CD4-positive, alpha-beta T cell treated with Interleukin-1 beta for 1 hour (primary cell): ENCODE data around the gene SMARCA5.
A peak's percentile ranks its signal among the peaks of the same experiment; 100 is the strongest.

ENCODE experiments used
- DNase-seq, 2 donors: peaks; one replicate each; pipeline ENCODE4 v3.0.0-alpha.2; 2020 to 2022

SMARCA5 gene

DNA sequence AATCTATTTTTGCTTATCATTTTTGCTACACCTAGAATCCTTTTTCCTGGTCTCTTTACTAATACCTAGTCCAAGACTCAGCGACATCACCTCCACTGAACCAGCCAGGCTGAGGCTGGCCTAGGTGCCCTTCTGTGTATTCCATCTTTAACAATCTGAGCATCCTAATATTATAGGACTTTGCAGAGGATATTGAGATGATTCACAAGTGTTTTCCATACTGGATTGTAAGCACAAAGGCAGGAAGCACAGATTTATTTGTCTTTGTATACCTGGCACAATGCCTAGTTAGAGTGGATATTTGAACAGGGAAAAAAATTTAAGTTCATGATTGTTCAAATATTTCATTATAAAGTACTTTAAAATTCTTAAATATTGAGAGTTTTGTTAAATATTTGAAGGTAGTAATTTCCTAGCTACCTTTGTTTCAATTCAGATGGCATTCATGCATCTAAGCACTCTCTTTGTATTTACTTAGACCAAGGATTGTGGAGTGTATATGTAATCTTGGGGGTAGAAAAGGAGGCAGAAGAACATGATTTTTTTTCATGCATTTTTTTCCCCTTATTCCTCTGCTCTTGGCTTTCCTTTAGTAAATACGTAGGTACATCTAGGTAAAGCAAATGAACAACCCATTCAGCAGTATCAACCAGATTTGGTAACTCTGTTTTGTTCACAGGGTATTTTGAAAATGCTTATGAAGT lies 18.4 kb downstream of the SMARCA5 start:
- no peak for DNase-seq

DNA sequence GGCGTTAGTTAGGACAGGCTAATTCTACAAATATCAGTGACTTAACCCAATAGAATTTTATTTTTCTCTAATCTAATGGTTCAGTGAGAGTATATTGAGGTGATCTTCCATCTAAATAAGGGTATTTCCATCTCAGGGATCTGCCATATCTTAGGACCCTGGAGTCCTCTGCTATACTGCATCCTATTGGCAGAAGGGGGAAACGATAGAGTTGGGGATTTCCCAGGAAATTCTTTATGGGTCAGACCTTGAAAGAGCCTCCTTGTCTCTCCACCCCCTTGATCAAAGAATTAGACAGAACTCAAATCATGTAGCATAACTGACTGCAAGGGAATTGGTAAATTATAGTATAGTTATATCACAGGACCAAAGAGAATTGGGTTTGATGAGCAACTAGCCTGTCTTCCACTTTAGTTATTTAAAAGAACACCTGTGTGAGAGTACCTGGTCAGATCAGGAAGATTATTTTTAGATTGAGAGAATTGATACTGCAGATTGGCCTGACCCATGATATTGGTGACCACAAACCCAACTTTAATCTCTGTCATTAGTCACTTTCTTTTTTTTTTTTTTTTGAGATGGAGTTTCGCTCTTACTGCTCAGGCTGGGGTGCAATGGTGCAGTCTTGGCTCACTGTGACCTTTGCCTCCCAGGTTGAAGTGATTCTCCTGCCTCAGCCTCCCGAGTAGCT lies 25.6 kb downstream of the SMARCA5 start:
- DNase-seq: peak in 1 of 2 donors; percentile 12

DNA sequence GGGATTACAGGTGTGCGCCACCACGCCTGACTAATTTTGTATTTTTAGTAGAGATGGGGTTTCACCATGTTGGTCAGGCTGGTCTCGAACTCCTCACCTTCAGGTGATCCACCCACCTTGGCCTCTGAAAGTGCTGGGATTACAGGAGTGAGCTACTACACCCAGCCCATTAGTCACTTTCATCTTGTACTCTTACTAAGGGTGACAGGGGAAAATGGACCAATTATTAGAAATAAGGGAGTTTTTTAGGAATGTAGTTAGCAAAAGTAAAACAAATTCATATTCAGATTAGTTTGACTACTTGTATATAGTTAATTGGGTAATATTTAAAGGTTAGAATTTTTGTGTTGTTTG lies 26.1 kb downstream of the SMARCA5 start:
- DNase-seq: no peak

DNA sequence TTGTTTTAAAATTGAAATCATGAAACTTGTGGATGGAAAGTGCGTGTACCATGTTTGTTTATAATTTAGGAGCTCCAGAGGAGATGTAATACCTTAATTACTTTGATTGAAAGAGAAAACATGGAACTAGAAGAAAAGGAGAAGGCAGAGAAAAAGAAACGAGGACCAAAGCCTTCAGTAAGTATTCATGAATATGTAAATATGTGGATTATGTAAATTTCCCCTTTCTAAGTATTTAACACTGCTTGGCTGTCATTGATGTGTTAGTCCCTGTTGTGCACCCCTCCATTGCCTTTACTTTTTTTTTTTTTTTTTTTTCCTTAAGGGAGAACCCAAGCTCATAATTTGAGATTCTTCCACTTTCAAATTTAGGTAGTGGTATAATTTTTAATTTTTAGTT lies 36.4 kb downstream of the SMARCA5 start:
- DNase-seq: no peak

DNA sequence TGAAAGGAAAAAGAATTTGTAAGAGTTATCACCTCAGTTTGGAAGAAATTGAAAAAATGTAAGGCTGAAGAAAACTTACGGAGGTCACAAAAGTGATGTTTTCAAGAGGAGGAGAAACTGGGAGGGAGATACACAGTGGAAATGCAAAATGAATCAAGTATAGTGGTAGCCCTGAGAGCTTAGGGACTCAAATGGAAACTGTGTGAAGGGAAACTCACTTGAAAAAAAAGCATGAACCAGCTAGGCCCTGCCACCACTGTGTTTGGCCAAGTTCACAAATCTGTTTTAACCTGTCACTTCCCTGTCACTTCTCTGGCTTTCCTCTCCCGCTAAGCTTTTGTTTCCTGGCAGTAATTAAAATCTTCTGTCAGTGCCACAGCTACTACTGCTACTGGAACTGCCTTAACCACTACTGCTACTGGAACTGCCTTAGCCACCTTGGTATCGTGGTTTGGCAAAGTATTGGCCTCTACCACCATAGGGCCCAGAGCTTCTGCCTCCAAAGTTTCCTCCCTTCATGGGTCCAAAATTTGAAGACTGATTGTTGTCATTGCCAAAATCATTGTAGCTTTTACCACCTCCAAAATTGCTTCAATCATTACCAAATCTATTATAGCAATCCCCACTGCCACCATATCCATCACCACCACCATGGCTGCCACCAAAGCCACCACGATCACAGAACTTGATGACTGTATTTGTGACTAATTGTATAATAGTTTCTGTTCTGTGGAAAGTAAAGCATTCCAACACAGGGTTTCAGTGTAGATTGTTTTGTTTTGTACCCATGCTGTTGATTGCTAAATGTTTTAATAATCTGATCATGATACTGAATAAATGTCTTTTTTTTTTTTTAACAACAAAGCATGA lies 41.5 kb downstream of the SMARCA5 start:
- DNase-seq: no peak

DNA sequence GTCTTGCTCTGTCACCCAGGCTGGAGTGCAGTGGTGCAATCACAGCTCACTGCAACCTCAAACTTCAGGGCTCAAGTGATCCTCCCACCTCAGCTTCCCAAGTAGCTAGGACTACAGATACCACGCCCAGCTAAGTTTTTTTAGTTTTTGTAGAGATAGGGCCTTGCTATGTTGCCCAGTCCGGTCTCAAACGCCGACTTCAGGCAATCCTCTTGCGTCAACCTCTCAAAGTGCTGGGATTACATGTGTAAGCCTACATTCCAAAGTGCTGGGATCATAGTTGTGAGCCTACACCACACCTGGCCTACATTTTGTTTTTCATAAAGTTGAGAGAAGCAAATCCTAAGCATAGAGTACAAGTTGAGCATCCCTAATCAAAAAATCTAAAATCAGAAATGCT lies 42.2 kb downstream of the SMARCA5 start:
- DNase-seq: no peak

DNA sequence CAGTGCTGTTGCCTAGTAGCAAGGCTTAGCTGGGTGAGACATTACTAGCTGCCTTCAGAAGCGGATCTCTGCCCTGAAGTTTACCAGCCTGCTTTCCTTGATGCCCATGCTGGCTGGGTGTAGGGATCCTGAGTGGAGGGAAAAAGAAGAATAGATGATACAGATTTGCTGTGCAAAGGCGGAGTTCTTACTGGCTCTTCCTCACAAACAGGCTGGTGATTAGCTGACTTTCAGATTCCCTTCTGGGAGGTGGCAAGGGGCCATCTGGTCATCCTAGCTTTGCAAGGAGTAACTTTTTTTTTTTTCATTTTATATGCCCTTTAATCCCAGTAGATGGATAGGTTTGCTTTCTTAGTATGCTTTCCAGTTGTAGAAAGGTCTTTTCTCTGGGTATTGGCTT lies 44.8 kb downstream of the SMARCA5 start:
- DNase-seq: no peak

DNA sequence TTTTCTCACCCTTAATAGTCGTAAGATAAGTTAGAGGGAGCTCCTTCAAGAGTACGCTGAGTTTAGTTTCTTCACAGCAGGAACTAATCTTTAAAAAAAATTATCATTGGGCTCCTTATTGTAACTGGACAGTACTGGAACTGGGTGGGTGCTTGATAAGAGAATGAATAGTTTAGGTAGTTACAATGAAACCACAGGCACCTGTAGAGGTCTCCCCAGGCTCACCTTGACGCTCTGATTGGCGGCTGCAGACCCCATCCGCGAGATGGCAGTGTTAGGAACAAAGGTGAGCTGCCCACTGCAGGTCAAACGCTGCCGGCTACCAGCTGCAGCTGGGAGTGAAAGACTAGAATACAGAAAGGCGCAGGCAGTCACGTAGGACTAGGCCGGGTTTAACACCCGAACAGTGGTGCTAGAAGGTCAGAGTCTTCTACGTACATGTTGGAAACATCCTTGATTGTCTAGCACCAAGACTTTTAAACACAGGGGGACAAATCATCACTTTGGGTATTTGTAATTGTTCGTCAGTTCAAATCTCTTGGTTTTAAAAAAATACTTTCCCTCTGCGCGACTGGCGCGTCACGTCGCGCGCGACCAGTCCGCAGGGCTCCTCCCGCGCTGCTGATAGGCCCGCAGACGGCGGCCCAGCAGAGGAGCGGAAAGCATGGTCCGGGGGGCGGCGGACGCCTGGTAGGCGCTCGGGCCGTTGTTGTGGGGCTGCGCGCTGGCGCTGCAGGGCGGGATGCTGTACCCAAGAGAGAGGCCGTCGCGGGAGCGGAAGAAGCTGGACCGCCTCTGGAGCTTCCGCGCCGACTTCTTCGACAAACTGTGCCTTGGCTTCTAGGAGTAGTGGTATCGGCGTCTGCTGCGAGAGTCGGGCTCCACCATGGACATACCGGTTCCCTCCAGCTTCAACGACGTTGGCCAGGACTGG lies 45.6 kb downstream of the SMARCA5 start:
- peak; percentile 78 for DNase-seq

DNA sequence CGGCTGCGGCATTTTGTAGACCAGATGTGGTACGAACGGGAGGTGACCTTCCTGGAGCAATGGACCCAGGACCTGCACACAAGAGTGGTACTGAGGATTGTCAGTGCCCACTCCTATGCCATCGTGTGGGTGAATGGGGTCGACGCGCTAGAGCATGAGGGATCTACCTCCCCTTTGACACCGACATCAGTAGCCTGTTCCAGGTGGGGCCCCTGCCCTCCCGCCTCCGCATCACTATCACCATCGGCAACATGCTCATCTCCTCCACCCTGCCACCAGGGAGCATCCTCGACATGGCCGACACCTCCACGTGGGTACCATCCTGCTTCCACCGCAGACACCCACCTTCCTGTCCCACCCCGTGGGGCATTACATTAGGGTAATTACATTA lies 46.2 kb downstream of the SMARCA5 start:
- DNase-seq: peak; percentile 5 to 36

DNA sequence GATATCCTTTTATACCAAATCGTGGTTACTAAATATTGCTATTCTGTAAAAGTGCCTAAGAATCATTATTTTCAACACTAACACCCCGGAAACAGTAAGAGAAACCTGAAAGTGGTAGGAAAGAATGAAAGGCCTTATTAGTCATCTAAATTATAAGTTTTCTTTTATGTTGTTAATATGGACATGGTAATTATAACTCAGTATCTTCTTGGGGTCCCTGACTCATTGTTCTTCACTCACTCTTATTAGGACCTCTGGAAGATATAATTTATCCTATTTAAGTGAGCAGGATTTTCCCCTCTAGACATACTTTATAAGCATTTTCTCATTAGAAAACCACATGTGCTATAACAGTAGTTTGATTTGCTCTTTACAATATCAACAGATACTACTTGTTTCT lies 51.0 kb downstream of the SMARCA5 start:
- DNase-seq: no peak

DNA sequence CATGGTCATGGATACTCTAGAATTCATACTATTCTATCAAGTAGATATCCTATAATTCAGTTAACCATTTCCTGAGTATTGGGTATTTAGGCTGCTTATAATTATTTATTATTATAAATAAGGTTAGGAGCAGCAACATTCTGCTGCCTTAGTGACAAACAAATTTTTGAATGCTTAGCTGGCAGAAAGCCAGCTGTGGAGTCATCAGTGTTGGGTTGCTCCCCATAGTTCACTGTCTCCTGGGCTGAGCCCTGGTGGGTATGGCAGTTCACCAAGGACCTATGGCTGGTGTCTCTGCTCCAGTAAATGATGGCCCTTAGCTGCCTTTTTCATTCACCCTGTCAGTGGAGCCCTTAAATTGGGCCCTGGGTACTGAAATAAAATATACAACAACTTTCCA lies 61.8 kb downstream of the SMARCA5 start:
- DNase-seq: no peak

DNA sequence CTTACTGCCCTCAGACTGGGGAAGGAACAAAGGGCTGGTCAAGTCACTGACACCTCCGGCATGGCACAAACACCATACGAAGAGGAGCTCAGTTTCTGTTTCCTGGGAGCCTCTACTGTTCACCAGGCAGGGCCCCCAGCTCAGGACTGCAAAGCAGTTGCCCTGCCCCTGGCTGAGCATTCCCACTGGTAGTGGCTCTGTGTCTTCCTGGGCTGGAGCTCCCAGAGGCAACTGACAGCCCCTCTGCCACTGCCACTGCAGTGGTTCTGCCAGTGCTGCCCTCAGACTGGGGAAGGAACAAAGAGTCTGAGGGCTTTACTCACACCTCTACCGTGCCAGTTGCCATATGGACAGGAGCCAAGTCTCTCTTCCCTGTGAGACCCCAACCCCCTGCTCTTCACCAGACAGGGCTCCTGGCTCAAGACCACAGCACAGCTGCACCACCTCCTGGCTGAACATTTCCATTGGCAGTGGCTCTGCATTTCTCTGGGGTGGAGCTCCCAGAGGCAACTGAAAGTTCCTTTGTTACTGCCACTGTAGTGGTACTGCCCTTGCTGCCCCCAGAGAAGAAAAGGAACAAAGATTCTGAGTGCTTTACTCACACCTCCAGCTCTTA lies 67.9 kb downstream of the SMARCA5 start:
- DNase-seq: no peak

DNA sequence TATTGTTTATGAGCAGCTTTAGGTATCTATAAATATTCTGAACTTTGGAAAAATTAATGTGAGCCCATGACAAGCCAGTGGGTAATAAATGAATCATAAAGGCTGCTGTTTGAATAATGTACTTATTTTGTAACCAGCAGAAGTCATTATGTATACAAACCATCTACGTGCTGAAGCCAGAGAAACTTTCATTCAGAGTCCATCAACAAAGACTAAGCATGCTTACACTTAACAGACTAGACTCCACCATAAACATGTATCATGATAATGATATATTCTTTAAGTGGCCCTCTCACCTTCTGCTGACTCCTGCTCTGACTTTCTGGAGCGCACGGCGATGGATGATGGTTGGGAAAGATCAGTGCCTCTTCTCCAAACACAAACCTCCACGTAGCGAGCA lies 72.0 kb downstream of the SMARCA5 start:
- DNase-seq: no peak

DNA sequence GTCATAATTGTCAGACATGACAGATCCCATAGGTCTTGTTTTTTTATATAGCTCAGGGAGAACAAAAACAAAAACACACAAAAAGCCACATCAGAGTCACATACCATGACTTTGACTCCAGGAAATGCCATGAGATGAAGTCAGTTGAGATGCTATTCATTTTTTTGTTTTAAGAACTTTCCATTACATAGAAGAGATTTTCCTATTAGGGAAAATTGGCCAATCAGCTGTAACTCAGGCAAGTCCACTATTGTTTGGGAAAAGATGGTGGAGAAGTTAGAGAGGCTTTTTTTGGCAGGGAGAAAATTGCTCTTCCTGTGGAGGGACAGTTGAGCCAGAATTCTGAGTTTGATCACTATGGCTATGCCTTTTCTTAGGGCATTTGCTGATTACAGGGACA lies 72.6 kb downstream of the SMARCA5 start:
- no peak for DNase-seq

DNA sequence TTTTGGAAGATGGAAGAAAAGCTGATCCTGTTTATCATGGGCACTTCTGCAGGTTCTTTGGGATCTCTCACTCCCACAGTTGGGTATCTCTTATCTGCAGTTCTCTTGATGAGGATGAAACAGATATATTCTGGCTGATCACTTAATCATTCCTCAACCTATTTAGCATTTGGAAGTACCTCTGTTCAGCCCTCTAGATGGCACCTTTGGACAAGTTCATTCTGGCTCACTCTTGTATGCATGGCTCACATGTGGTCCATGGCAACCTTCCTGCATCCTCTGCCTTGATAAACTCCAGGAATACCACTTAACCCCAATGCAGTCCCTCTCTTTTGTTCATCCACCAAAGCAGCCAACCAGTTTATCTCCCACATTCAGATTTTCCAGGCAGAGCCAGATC lies 74.2 kb downstream of the SMARCA5 start:
- no peak for DNase-seq

DNA sequence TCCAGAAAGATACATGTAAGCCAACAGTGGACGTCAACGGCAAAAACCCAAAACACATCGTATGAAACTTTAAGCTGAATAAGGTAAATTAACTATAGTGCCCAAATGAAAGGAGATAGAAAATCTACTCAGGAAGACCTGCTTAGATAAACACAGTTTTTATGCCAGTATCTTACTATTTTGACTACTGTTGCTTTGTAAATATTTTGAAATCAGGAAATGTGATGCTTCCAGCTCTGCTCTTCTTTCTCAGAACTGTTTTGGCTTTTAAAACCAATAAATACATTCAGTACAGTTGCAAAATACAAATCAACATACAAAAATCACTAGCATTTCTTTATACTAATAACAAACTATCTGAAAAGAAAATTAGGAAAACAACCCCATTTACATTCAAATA lies 83.8 kb downstream of the SMARCA5 start:
- DNase-seq: no peak

DNA sequence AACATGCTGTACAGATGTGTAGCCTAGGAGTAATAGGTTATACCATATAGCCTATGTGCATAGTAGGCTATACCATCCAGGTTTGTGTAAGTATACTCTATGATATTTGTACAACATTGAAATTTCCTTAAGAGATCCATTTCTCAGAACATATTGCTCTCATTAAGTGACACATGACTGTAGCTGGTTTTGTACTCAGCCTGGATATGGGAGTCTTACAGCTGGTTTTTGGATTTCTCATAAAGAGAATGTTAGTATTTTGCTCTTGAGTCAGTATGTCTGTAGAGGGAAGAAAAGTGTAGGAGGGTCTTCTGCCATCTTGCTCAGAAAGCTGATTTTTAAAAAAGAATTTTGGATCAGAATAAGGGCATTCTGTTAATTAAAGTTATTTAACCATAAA lies 85.3 kb downstream of the SMARCA5 start:
- DNase-seq: no peak

DNA sequence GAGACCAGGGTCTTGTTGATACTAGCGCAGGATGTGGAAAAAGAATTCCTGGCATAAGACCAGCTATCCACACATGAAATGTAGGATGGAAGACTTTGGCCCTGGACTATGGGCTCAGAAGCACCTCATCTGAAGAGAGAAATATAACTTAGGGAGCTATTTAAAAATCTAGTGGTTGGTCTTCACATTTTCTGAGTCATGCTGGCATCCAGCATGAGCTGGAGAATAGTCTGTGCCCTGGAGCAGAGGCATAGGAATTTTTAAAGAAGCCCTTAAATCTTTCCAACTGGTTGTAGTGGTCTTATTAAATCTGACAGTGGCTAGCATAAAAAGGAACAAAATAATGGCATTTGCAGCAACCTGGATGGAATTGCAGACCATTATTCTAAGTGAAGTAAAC lies 86.3 kb downstream of the SMARCA5 start:
- DNase-seq: no peak

DNA sequence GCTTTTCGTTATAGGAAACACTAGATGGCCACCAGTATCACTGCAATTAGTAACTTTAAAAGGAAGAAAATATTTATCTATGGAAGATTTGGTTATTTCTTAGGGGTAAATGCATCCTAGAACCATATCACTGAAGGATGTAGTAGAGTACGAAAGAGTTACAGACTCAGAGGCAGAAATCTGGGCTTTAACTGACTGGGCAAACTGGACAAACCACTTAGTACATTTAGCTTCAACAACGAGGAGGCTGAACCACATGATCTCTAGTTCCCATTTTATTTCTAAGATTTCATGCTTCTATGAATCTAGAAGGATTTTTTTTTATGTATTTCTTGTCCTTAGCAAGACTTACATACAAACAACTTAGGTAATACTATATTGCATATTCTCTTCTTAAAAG lies 93.0 kb downstream of the SMARCA5 start:
- no peak for DNase-seq
